Breast epithelium (tissue), 4 donors: ENCODE data around the gene GDF2. TPM values are rescaled to one million over a fixed set of nuclear protein-coding genes. Genes with fewer than 3 reads are reported as not detected.

Source experiments
- DNase-seq, 2 donors: peaks; one replicate each; pipeline ENCODE4 v3.0.0-alpha.2; 2019; ENCODE audit warnings: low spot score in 2 of 2
- H3K27ac ChIP-seq, 2 donors: fragments of 200-600 bp; sonication (generic) in 1 of 2; one replicate each; pipeline ENCODE4 v1.5.1; 2016 to 2019; ENCODE audit warnings: mild to moderate bottlenecking in 1 of 2
- H3K27me3 ChIP-seq, 2 donors: fragments of 200-600 bp; sonication (generic) in 1 of 2; one replicate each; pipeline versions ENCODE4 v1.5.1 to v1.6.0; 2017 to 2019; ENCODE audit warnings: control low read depth in 1 of 2, mild to moderate bottlenecking in 1 of 2
- H3K36me3 ChIP-seq: fragments of 200-600 bp; one replicate; pipeline ENCODE4 v1.5.1; 2019
- H3K4me1 ChIP-seq, 2 donors: fragments of 200-600 bp; sonication (generic); one replicate each; pipeline ENCODE4 v1.5.1; 2016 to 2019; ENCODE audit warnings: control low read depth in 1 of 2
- H3K4me3 ChIP-seq, 3 donors: fragments of 200-600 bp; sonication (generic); 1 replicate in 2 of 3; 2 replicates in 1 of 3; pipeline ENCODE4 v1.5.1; 2016 to 2019; ENCODE audit warnings: mild to moderate bottlenecking in 3 of 3, moderate library complexity in 2 of 3
- H3K9me3 ChIP-seq, 2 donors: fragments of 200-600 bp; sonication (generic) in 1 of 2; one replicate each; pipeline ENCODE4 v1.5.1; 2016 to 2019; ENCODE audit warnings: control low read depth in 1 of 2
- CTCF ChIP-seq, 3 donors: fragments of 450-650 bp; IDR thresholded peaks; one replicate each; pipeline ENCODE4 v1.5.1; 2016 to 2017; ENCODE audit warnings: antibody characterized with exemption in 3 of 3, mild to moderate bottlenecking in 3 of 3, moderate library complexity in 3 of 3
- POLR2A ChIP-seq: fragments of 450-650 bp; IDR thresholded peaks from one replicate; pipeline ENCODE4 v1.6.1; 2016; ENCODE audit warnings: antibody characterized with exemption, mild to moderate bottlenecking, moderate library complexity
- POLR2AphosphoS5 ChIP-seq, 3 donors: sonication (generic); formaldehyde crosslinking; IDR thresholded peaks; one replicate each; pipeline ENCODE4 v1.6.1; 2017; ENCODE audit warnings: antibody characterized with exemption in 3 of 3
- intact Hi-C: fragments of 100-400 bp; cut with DNase I; formaldehyde crosslinking; loops from one replicate; pipeline ENCODE4 v1.15.1; 2023; ENCODE audit warnings: low total_unique reads
- total RNA-seq, 3 donors: library from RNA; depleted of rRNA; stranded (reverse); fragments of >200 nt; gene quantifications; one replicate each; pipeline ENCODE4 v1.1.0, GENCODE V29; 2016

Gene GDF2
- total RNA-seq, 3 donors from 2014 or later, result not detected

- no peaks in the 10 kb centered on the region for H3K36me3 ChIP-seq
- TF ChIP-seq POLR2A (no peak), POLR2AphosphoS5 (IDR thresholded peaks at IDR 0.05) (no peak), CTCF (IDR thresholded peaks at IDR 0.05) (no peak)
- no peak for DNase-seq
- H3K4me3 ChIP-seq, result no peak overlapping the region
- no peaks in the 10 kb centered on the region for H3K4me1 ChIP-seq
- H3K27ac ChIP-seq, result no peak overlapping the region
- H3K27me3 ChIP-seq, result no peaks in the 10 kb centered on the region
- no peaks in the 10 kb centered on the region for H3K9me3 ChIP-seq
- intact Hi-C loops, result no loop called here
Measured at GRCh38 chr10:47356708-47357107, 34.5 kb downstream of the GDF2 start.

- TF ChIP-seq CTCF (IDR thresholded peaks at IDR 0.05) (no peak), POLR2A (no peak), POLR2AphosphoS5 (IDR thresholded peaks at IDR 0.05) (no peak)
- Histone ChIP-seq H3K27me3 (no peaks in the 10 kb centered on the region), H3K9me3 (no peaks in the 10 kb centered on the region), H3K27ac (no peak overlapping the region), H3K36me3 (no peaks in the 10 kb centered on the region), H3K4me3 (no peak overlapping the region), H3K4me1 (no peaks in the 10 kb centered on the region)
- no peak for DNase-seq
- intact Hi-C loops, result no loop called here
Measured at GRCh38 chr10:47357131-47357582, 34.9 kb downstream of the GDF2 start.

GRCh38 chr10:47357911-47358310 is 35.7 kb downstream of the GDF2 start:
- no peaks in the 10 kb centered on the region for H3K36me3 ChIP-seq
- intact Hi-C loops, result no loop called here
- no peak overlapping the region for H3K4me3 ChIP-seq
- H3K27ac ChIP-seq, result no peak overlapping the region
- peak in 1 of 2 donors; percentile 0 for DNase-seq
- no peaks in the 10 kb centered on the region for H3K9me3 ChIP-seq
- H3K4me1 ChIP-seq, result no peaks in the 10 kb centered on the region
- H3K27me3 ChIP-seq, result no peaks in the 10 kb centered on the region
- TF ChIP-seq POLR2AphosphoS5 (IDR thresholded peaks at IDR 0.05) (no peak), POLR2A (no peak), CTCF (IDR thresholded peaks at IDR 0.05) (no peak)

GRCh38 chr10:47358457-47358856 is 36.2 kb downstream of the GDF2 start:
- no peaks in the 10 kb centered on the region for H3K36me3 ChIP-seq
- H3K9me3 ChIP-seq, result no peaks in the 10 kb centered on the region
- H3K27ac ChIP-seq, result no peak overlapping the region
- no peak overlapping the region for H3K4me3 ChIP-seq
- intact Hi-C loops, result no loop called here
- DNase-seq, result peak in 1 of 2 donors; percentile 49
- TF ChIP-seq POLR2A (no peak), CTCF (IDR thresholded peaks at IDR 0.05) (no peak), POLR2AphosphoS5 (IDR thresholded peaks at IDR 0.05) (no peak)
- no peaks in the 10 kb centered on the region for H3K4me1 ChIP-seq
- no peaks in the 10 kb centered on the region for H3K27me3 ChIP-seq

- TF ChIP-seq POLR2A (no peak), CTCF (IDR thresholded peaks at IDR 0.05) (no peak), POLR2AphosphoS5 (IDR thresholded peaks at IDR 0.05) (no peak)
- Histone ChIP-seq H3K27me3 (no peaks in the 10 kb centered on the region), H3K27ac (no peak overlapping the region), H3K36me3 (no peaks in the 10 kb centered on the region), H3K4me1 (no peaks in the 10 kb centered on the region), H3K4me3 (no peak overlapping the region), H3K9me3 (no peaks in the 10 kb centered on the region)
- DNase-seq, result peak in 1 of 2 donors; percentile 30
- intact Hi-C loops, result no loop called here
Measured at GRCh38 chr10:47359101-47359500, 36.8 kb downstream of the GDF2 start.
